ENCODE measurements around the gene TNRC6C.

Gene TNRC6C

GRCh38 chr17:78151514-78152008 is 193.1 kb downstream of the TNRC6C start:
- Histone ChIP-seq H3K27ac (ENCODE audit: insufficient read depth, low read length, poor library complexity, severe bottlenecking) (no peak overlapping the region), H3K4me1 (ENCODE audit: control insufficient read depth, insufficient read depth, low read length, poor library complexity, severe bottlenecking) (no peaks in the 10 kb centered on the region), H3K27me3 (replicated peaks; ENCODE audit: control insufficient read depth, insufficient read depth, low read length, poor library complexity, severe bottlenecking) (no peaks in the 10 kb centered on the region), H3K4me3 (ENCODE audit: insufficient read depth, low read depth, low read length, poor library complexity, severe bottlenecking) (no peak overlapping the region), H3K9me3 (ENCODE audit: control insufficient read depth, low read length) (no peaks in the 10 kb centered on the region), H3K36me3 (ENCODE audit: control insufficient read depth, insufficient read depth, low read length) (no peaks in the 10 kb centered on the region)
- no peak for DNase-seq

GRCh38 chr17:78154903-78155811 is 196.7 kb downstream of the TNRC6C start:
- DNase-seq, result no peak
- Histone ChIP-seq H3K27ac (ENCODE audit: insufficient read depth, low read length, poor library complexity, severe bottlenecking) (no peak overlapping the region), H3K4me3 (ENCODE audit: insufficient read depth, low read depth, low read length, poor library complexity, severe bottlenecking) (no peak overlapping the region), H3K9me3 (ENCODE audit: control insufficient read depth, low read length) (no peaks in the 10 kb centered on the region), H3K36me3 (ENCODE audit: control insufficient read depth, insufficient read depth, low read length) (no peaks in the 10 kb centered on the region), H3K4me1 (ENCODE audit: control insufficient read depth, insufficient read depth, low read length, poor library complexity, severe bottlenecking) (no peaks in the 10 kb centered on the region), H3K27me3 (replicated peaks; ENCODE audit: control insufficient read depth, insufficient read depth, low read length, poor library complexity, severe bottlenecking) (no peaks in the 10 kb centered on the region)

Measured in effector memory CD4-positive, alpha-beta T cell (primary cell).